ENCODE measurements around the gene FAM76A.
"Not testable (repeated sequence)": the region's sequence is repeated elsewhere in the genome, so short reads cannot be mapped to it uniquely, and the experiment has no call there.

Gene FAM76A

GRCh38 chr1:27772036-27772931 is 46.5 kb downstream of the FAM76A start:
- DNase-seq (ENCODE audit: low read depth), result peak; percentile 74
- peak overlapping the region; percentile 97 for H3K4me3 ChIP-seq (ENCODE audit: low read length)
- no peak for TF ChIP-seq CTCF (conservative IDR thresholded peaks at IDR 0.05; ENCODE audit: low read length)

- peak within 1 kb of the TSS; percentile 97 for H3K4me3 ChIP-seq (ENCODE audit: low read length)
- peak; percentile 100 for DNase-seq (ENCODE audit: low read depth)
- no peak for TF ChIP-seq CTCF (conservative IDR thresholded peaks at IDR 0.05; ENCODE audit: low read length)
Observed at GRCh38 chr1:27772932-27773825, 47.4 kb downstream of the FAM76A start, which contains the start of gene STX12. STX12 (plus strand) TSS chr1:27773219; CDS start chr1:27773308, 89 bp downstream.

GRCh38 chr1:27773826-27774445 is 48.2 kb downstream of the FAM76A start:
- peak; percentile 40 for DNase-seq (ENCODE audit: low read depth)
- TF ChIP-seq CTCF (conservative IDR thresholded peaks at IDR 0.05; ENCODE audit: low read length), result no peak

GRCh38 chr1:27774654-27775053 is 48.9 kb downstream of the FAM76A start:
- no peak for DNase-seq (ENCODE audit: low read depth)
- no peak for TF ChIP-seq CTCF (conservative IDR thresholded peaks at IDR 0.05; ENCODE audit: low read length)
- H3K4me3 ChIP-seq (ENCODE audit: low read length), result peak overlapping the region; percentile 97; the same call in 1 of the 2 replicates

More at GRCh38 chr1:27773826-27774445, 48.2 kb downstream of the FAM76A start:
- H3K4me3 ChIP-seq (ENCODE audit: low read length), result peak overlapping the region; percentile 97

GRCh38 chr1:27775336-27775735 is 49.6 kb downstream of the FAM76A start:
- not testable (repeated sequence) for H3K4me3 ChIP-seq (ENCODE audit: low read length); DNase-seq (ENCODE audit: low read depth)

GRCh38 chr1:27776276-27776675 is 50.5 kb downstream of the FAM76A start:
- DNase-seq (ENCODE audit: low read depth); H3K4me3 ChIP-seq (ENCODE audit: low read length): not testable (repeated sequence)

- no peak for DNase-seq (ENCODE audit: low read depth)
- H3K4me3 ChIP-seq (ENCODE audit: low read length), result no peak overlapping the region
- no peak for TF ChIP-seq CTCF (conservative IDR thresholded peaks at IDR 0.05; ENCODE audit: low read length)
Observed at GRCh38 chr1:27778056-27778455, 52.3 kb downstream of the FAM76A start.
